Hematopoietic multipotent progenitor cell treated with erythropoietin and hydrocortisone succinate and interleukin-3 and kit ligand, for 17 days (in vitro differentiated cells): ENCODE results near the gene HMGN4.
A peak's percentile ranks its signal among the peaks of the same experiment; 100 is the strongest.

Experiments used
- DNase-seq: peaks from one replicate; pipeline ENCODE4 v3.0.0-alpha.2; 2015; ENCODE audit warnings: low spot score

HMGN4 gene

GRCh38 chr6:26578279-26578678 lies 40.1 kb downstream of the HMGN4 start:
- no peak for DNase-seq

GRCh38 chr6:26578741-26579140 lies 40.6 kb downstream of the HMGN4 start:
- DNase-seq = no peak

- no peak for DNase-seq
Observed at GRCh38 chr6:26581164-26581915, 43.2 kb downstream of the HMGN4 start.

- no peak for DNase-seq
Observed at GRCh38 chr6:26588965-26589364, 50.8 kb downstream of the HMGN4 start.

GRCh38 chr6:26592649-26593048 lies 54.5 kb downstream of the HMGN4 start:
- no peak for DNase-seq

GRCh38 chr6:26593278-26594130 lies 55.3 kb downstream of the HMGN4 start:
- no peak for DNase-seq

GRCh38 chr6:26594131-26594498 lies 55.9 kb downstream of the HMGN4 start:
- no peak for DNase-seq

- peak; percentile 25 for DNase-seq
Observed at GRCh38 chr6:26594730-26595632, 56.8 kb downstream of the HMGN4 start.

- DNase-seq = peak; percentile 91
Observed at GRCh38 chr6:26595669-26596269, 57.6 kb downstream of the HMGN4 start.
